HepG2 (cell line): ENCODE data around the gene LOXL3. TPM values are rescaled to one million over a fixed set of nuclear protein-coding genes. Genes with fewer than 3 reads are reported as not detected.

ENCODE experiments used
- ARID2 ChIP-seq: sonication (generic); formaldehyde crosslinking; IDR thresholded peaks from 2 replicates; pipeline ENCODE4 v1.8.1; 2022; ENCODE audit warnings: mild to moderate bottlenecking, missing genetic modification reagents, borderline replicate concordance
- CCAR2 ChIP-seq: fragments of 200-400 bp; formaldehyde crosslinking; optimal IDR thresholded peaks from 2 replicates; pipeline ENCODE3; 2018; ENCODE audit warnings: low read depth, mild to moderate bottlenecking, low read length, moderate library complexity
- IKZF1 ChIP-seq: fragments of 450-650 bp; IDR thresholded peaks from 2 replicates; pipeline ENCODE4 v1.7.1; 2016
- JDP2 ChIP-seq: sonication (generic); formaldehyde crosslinking; IDR thresholded peaks from 2 replicates; pipeline ENCODE4 v1.8.1; 2022; ENCODE audit warnings: missing genetic modification reagents, borderline replicate concordance
- KAT2B ChIP-seq: fragments of 150-350 bp; IDR thresholded peaks from 2 replicates; pipeline ENCODE4 v1.6.1; 2014; ENCODE audit warnings: low read depth, low read length, borderline replicate concordance
- KDM3A ChIP-seq: IDR thresholded peaks from 2 replicates; pipeline ENCODE4 v1.6.1; 2018; ENCODE audit warnings: low read depth, missing compliant biosample characterization
- KLF12 ChIP-seq: sonication (generic); formaldehyde crosslinking; IDR thresholded peaks from 2 replicates; pipeline ENCODE4 v1.4.0; 2020; ENCODE audit warnings: missing genetic modification reagents, borderline replicate concordance
- KLF9 ChIP-seq: IDR thresholded peaks from 2 replicates; pipeline ENCODE4 v1.6.1; 2016; ENCODE audit warnings: low read depth
- NR2F1 ChIP-seq, 2 experiments: fragments of 450-650 bp in 1 of 2; formaldehyde crosslinking in 1 of 2; IDR thresholded peaks; 2 replicates each; pipeline versions ENCODE4 v1.5.0 to v1.6.1; 2016 to 2020; ENCODE audit warnings: mild to moderate bottlenecking in 1 of 2, missing compliant biosample characterization in 1 of 2, missing genetic modification reagents in 1 of 2, moderate library complexity in 1 of 2
- PPARG ChIP-seq: conservative IDR thresholded peaks from 2 replicates; pipeline ENCODE4 v1.6.1; 2016; ENCODE audit warnings: missing biosample characterization, missing genetic modification reagents
- SCMH1 ChIP-seq: sonication (generic); formaldehyde crosslinking; IDR thresholded peaks from 2 replicates; pipeline ENCODE4 v1.9.0; 2021; ENCODE audit warnings: missing genetic modification reagents, mild to moderate bottlenecking, borderline replicate concordance
- SMAD1 ChIP-seq: sonication (generic); formaldehyde crosslinking; IDR thresholded peaks from 2 replicates; pipeline ENCODE4 v1.4.0; 2020; ENCODE audit warnings: missing genetic modification reagents, low read depth, mild to moderate bottlenecking, borderline replicate concordance
- SMARCE1 ChIP-seq: fragments of 450-650 bp; IDR thresholded peaks from 2 replicates; pipeline ENCODE4 v1.6.1; 2017; ENCODE audit warnings: borderline replicate concordance
- ZBTB7B ChIP-seq: sonication (generic); formaldehyde crosslinking; IDR thresholded peaks from 2 replicates; pipeline ENCODE4 v1.4.0; 2020; ENCODE audit warnings: missing genetic modification reagents
- ZNF547 ChIP-seq: sonication (generic); formaldehyde crosslinking; IDR thresholded peaks from 2 replicates; pipeline ENCODE4 v1.5.1; 2020; ENCODE audit warnings: mild to moderate bottlenecking, missing genetic modification reagents
- ZNF790 ChIP-seq: sonication (generic); formaldehyde crosslinking; IDR thresholded peaks from 2 replicates; pipeline ENCODE4 v1.8.0; 2022; ENCODE audit warnings: missing genetic modification reagents, mild to moderate bottlenecking, borderline replicate concordance
- polyA plus RNA-seq, 8 experiments: library from polyadenylated mRNA; depleted of rRNA in 3 of 8; stranded (reverse) in 7 of 8; unstranded in 1 of 8; fragments of >200 nt; fragmentation: Illumina TruSeq in 4 of 8; extraction: Trizol in 4 of 8; gene quantifications; 2 replicates each; pipeline versions ENCODE4 v1.2.1 to v1.2.3, GENCODE V29; 2011 to 2016; ENCODE audit warnings: low read depth in 4 of 8, missing spikeins in 1 of 8, mixed read lengths in 1 of 8; ENCODE audit not compliant: insufficient read depth in 1 of 8
- total RNA-seq, 5 experiments: library from RNA; depleted of rRNA; stranded (reverse); fragments of >200 nt; fragmentation: Illumina TruSeq; extraction: Trizol; gene quantifications; 2 replicates each; pipeline ENCODE4 v1.2.3, GENCODE V29; 2016; ENCODE audit warnings: low read depth in 1 of 5
- TF ChIP-seq, protein P1 (sequence below), 2 experiments: IDR thresholded peaks; 2 replicates each; pipeline ENCODE4 v1.6.1; 2011 to 2012; ENCODE audit warnings: low read length in 2 of 2, borderline replicate concordance in 1 of 2, low read depth in 1 of 2, mild to moderate bottlenecking in 1 of 2, moderate library complexity in 1 of 2
- TF ChIP-seq, protein P2 (sequence below): IDR thresholded peaks from 2 replicates; pipeline ENCODE4 v1.6.1; 2016; ENCODE audit warnings: missing biosample characterization, missing genetic modification reagents, low read depth
- TF ChIP-seq, protein P3 (sequence below): sonication (generic); formaldehyde crosslinking; IDR thresholded peaks from 2 replicates; pipeline ENCODE4 v1.4.0; 2020; ENCODE audit warnings: missing genetic modification reagents
- TF ChIP-seq, protein P4 (sequence below): sonication (generic); formaldehyde crosslinking; IDR thresholded peaks from 2 replicates; pipeline ENCODE4 v1.5.0; 2020; ENCODE audit warnings: mild to moderate bottlenecking, missing genetic modification reagents, moderate library complexity

The LOXL3 gene
- total and polyA plus RNA-seq, 2 of the 13 experiments (the other 11 are each of a cell fraction or from before 2014, with no cell fraction given) = 0.55 to 6.5 TPM

DNA sequence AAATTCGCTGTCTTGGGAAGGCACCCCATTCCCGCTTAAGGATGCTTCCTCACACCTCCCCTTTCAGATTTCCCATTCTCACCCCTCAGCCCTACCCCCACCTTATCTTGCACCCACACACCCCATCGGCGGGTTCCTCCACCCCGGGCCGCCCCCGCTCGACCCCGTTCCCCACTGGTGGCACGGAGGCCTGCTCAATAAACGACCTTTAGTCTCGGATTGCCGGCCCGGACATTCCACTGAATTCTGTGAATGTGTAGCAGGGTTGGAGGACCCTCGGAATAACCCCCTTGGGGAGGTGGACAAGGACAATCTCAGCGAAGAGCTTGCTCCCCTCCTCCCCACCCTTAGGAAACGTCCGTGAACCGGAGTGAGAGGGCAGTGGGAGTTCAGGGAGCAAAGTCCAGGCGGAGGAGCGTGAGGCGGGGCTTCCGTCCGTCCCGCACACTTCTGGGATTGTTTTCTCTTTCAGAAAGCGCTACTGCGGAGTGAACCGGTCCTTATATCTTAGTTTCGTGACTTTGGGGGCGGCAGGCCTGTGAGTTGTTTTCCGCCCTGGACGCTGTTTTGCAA is 51.5 kb downstream of the LOXL3 start (continued):
- TF ChIP-seq SCMH1 (CRISPR knock-in tag) (no peak), IKZF1 (no peak), SMARCE1 (no peak), ARID2 (CRISPR knock-in tag) (no peak), JDP2 (CRISPR knock-in tag) (peak; percentile 42; the same call in 1 of the 2 replicates), ZBTB7B (CRISPR knock-in tag) (no peak), CCAR2 (no peak), PPARG (CRISPR knock-in tag) (peak; percentile 76), ZNF547 (CRISPR knock-in tag) (no peak; the same call in 1 of the 2 replicates), ZNF790 (CRISPR knock-in tag) (no peak), KLF9 (CRISPR knock-in tag) (peak; percentile 47; the same call in 1 of the 2 replicates), KDM3A (CRISPR knock-in tag) (0 out of 2 replicates have a peak, but pooled peaks have one; percentile 14), SMAD1 (no peak), NR2F1 (CRISPR knock-in tag; IDR thresholded peaks at IDR 0.05) (peak; percentile 81 to 92), KLF12 (CRISPR knock-in tag) (0 out of 2 replicates have a peak, but pooled peaks have one; percentile 36), KAT2B (no peak)
- TF ChIP-seq, protein P1, sequence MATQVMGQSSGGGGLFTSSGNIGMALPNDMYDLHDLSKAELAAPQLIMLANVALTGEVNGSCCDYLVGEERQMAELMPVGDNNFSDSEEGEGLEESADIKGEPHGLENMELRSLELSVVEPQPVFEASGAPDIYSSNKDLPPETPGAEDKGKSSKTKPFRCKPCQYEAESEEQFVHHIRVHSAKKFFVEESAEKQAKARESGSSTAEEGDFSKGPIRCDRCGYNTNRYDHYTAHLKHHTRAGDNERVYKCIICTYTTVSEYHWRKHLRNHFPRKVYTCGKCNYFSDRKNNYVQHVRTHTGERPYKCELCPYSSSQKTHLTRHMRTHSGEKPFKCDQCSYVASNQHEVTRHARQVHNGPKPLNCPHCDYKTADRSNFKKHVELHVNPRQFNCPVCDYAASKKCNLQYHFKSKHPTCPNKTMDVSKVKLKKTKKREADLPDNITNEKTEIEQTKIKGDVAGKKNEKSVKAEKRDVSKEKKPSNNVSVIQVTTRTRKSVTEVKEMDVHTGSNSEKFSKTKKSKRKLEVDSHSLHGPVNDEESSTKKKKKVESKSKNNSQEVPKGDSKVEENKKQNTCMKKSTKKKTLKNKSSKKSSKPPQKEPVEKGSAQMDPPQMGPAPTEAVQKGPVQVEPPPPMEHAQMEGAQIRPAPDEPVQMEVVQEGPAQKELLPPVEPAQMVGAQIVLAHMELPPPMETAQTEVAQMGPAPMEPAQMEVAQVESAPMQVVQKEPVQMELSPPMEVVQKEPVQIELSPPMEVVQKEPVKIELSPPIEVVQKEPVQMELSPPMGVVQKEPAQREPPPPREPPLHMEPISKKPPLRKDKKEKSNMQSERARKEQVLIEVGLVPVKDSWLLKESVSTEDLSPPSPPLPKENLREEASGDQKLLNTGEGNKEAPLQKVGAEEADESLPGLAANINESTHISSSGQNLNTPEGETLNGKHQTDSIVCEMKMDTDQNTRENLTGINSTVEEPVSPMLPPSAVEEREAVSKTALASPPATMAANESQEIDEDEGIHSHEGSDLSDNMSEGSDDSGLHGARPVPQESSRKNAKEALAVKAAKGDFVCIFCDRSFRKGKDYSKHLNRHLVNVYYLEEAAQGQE (IDR thresholded peaks at IDR 0.05; ENCODE audit: borderline replicate concordance in 1 of 2, low read depth in 1 of 2, low read length in 2 of 2) = peak in 1 of 2 experiments; percentile 38; a peak in 1 of 4 replicates
- TF ChIP-seq, protein P2, sequence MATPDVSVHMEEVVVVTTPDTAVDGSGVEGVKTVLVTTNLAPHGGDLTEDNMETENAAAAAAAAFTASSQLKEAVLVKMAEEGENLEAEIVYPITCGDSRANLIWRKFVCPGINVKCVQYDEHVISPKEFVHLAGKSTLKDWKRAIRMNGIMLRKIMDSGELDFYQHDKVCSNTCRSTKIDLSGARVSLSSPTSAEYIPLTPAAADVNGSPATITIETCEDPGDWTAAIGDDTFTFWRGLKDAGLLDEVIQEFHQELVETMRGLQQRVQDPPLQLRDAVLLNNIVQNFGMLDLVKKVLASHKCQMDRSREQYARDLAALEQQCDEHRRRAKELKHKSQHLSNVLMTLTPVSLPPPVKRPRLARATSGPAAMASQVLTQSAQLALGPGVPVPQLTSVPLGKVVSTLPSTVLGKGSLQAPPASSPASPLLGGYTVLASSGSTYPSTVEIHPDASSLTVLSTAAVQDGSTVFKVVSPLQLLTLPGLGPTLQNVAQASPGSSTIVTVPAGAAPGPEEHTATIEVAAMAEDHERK (CRISPR knock-in tag) = 0 out of 2 replicates have a peak, but pooled peaks have one; percentile 28
- TF ChIP-seq, protein P3, sequence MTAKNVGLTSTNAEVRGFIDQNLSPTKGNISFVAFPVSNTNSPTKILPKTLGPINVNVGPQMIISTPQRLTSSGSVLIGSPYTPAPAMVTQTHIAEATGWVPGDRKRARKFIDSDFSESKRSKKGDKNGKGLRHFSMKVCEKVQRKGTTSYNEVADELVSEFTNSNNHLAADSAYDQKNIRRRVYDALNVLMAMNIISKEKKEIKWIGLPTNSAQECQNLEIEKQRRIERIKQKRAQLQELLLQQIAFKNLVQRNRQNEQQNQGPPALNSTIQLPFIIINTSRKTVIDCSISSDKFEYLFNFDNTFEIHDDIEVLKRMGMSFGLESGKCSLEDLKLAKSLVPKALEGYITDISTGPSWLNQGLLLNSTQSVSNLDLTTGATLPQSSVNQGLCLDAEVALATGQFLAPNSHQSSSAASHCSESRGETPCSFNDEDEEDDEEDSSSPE (CRISPR knock-in tag) = no peak
- TF ChIP-seq, protein P4, sequence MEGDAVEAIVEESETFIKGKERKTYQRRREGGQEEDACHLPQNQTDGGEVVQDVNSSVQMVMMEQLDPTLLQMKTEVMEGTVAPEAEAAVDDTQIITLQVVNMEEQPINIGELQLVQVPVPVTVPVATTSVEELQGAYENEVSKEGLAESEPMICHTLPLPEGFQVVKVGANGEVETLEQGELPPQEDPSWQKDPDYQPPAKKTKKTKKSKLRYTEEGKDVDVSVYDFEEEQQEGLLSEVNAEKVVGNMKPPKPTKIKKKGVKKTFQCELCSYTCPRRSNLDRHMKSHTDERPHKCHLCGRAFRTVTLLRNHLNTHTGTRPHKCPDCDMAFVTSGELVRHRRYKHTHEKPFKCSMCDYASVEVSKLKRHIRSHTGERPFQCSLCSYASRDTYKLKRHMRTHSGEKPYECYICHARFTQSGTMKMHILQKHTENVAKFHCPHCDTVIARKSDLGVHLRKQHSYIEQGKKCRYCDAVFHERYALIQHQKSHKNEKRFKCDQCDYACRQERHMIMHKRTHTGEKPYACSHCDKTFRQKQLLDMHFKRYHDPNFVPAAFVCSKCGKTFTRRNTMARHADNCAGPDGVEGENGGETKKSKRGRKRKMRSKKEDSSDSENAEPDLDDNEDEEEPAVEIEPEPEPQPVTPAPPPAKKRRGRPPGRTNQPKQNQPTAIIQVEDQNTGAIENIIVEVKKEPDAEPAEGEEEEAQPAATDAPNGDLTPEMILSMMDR = no peak
